Measurements from ENCODE around the gene SUFU.
"Not testable (repeated sequence)": the region's sequence is repeated elsewhere in the genome, so short reads cannot be mapped to it uniquely, and the experiment has no call there.

SUFU gene

DNA sequence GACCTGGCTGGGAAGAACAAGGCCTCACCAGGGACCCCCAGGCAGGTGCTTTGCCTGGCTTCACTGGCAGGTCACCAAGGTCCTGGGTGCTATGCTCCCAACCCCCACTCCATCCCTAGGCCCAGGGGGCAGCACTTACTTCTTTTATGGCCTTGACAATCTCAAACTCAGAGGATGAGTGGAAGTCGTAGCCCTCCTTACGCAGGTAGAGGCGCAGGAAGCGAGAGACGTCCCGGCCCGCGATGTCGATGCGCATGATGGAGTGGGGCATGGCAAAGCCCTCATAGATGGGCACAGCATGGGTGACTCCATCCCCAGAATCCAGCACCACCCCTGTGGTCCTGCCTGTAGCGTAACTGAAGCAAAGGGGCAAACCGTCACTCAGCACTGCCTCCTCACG, 19.8 kb upstream of the SUFU start:
- no peak for DNase-seq

DNA sequence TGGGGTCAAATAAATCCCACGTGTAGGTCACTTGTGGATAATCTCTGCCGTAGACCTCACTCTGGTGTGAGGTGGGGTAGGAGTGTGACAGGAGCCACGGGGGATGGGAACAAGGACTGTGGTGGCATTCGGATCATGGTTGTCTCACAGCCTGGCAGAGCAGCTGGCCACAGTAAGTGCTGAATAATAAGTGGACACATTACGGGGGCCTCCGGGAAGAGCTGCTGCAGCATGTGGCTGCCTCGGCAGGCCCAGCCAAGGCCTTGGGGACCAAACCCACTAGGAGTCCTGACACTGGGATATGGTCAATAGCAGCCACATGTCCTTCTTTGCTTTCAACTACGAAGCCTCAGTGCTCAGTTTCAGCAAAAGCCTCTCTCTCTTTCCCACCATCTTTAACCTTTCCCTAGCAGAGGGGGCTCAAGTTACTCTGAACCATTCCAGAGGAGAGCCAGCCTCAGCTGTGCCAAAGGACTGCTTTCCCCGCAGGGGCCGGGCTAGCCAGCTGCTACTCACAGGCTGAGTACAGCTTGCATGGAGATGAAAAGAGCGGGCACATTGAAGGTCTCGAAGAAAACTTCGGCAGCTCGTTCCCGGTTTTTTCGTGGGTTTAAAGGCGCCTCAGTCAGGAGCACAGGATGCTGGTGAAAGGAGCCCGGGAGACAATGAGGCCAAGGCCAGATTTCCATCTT, 18.5 kb upstream of the SUFU start:
- DNase-seq, result no peak

DNA sequence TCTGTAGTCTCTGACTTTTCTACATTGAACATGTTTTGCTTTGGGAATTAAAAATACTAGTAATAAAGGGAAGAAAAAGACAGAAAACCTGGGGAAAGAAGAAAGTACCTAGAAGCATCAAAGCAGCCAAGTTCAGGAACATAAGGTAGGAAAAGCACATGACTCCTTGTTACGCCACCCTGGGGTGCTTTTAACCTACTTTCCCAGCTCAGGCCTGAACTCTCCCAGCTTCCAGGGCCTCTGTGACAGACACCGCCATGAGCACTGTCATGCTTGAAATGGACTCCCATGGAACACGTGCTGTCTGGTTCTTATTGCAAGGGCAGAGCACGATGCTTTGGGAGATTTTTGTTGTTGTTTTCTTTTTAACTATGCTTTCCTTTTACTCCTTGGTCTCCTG, 12.6 kb upstream of the SUFU start:
- no peak for DNase-seq

DNA sequence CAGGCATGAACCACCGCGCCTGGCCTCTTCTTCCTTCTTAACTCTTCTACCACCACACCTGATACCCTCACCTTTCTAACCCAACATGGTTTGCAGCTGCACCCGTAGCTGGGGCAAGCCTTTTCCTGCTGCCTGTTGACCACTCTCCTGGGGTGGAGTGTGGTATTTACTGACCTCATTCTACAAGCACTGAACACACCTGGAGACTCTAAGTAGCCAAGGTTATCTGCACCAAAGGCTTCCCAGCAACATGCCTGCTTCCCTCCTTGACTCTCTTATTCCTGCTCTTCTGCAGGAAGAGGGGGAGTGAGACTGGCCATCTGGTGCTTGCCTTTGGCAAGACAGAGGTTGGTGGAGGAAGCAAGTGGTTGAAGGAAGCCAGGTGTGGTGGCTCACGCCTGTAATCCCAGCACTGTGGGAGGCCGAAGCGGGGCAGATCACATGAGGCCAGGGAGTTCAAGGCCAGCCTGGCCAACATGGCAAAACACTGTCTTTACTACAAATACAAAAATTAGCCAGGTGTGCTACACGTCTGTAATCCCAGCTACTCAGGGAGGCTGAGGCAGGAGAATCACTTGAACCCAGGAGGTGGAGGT, 11.3 kb upstream of the SUFU start:
- DNase-seq, result no peak

DNA sequence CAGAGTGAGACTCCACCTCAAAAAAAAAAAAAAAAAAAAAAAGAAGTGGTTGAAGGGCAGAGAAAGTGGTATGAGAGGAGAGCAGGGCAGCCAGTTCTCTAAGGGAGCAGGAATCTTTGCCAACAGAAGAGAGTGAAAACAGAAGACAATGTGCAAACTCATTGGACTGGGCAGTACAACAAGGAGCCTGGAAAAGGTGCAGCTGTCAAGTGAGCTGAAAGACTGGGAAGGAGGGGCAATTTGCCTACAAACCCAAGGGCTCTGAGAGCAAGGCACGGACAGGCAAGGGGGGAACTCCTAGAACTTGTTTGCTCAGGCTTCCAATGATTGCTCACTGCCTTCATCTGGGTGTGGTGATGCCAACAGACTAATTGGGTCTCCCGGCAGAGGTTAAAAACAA, 10.8 kb upstream of the SUFU start:
- no peak for DNase-seq

DNA sequence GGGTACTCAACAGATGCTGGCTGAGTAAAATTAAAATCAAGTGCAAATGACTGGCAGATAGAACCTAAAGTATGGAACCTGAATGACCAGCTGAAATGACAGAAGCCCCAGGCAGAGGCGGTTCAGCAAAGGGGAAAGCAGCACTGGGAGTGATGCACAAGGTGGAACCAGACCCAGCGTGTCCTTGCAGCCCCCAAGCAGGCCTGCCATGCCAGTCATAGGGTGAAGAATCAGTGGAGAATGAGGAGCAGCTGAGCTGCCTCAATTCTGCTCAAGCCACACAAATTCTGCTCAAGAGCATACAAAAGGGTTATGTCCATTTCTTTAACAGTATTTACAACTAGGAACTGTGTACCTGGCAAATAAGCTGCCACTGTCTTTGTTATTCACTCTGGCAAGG, 10.0 kb upstream of the SUFU start:
- no peak for DNase-seq

DNA sequence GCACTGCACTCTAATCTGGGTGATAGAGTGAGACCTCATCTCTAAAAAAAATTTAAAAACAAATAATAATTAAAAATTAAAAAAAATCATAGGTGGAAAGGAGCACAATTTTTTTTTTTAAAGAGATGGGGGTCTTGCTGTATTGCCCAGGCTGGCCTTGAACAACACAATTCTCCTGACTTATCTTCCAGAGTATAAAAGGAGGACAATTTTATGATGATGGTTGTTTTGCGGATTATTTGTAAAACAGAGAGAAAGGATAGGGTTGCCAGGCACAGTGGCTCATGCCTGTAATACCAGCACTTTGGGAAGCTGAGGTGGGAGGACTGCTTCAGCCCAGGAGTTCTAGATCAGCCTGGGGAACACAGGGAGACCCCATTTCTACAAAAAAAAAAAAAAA, 6.2 kb upstream of the SUFU start:
- DNase-seq, result no peak

DNA sequence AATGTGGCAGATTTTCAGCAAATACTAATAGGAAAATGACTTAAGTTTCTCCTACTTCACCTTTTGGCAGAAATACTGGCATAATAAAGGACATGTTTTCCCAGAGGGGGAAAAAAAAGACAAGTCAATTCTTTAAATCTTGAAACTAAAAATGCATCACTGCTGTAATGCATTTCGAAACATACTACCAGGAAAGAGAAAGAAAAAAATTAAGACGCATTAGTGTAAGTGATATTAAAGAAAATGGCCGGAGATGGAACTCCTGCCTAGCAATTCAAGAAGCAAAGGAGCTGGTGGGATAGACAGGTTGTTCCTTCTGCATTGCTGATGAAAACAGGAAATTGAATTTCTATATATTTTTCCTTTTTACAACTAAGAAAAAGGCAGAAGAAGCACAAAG, 4.4 kb upstream of the SUFU start:
- no peak for DNase-seq

DNA sequence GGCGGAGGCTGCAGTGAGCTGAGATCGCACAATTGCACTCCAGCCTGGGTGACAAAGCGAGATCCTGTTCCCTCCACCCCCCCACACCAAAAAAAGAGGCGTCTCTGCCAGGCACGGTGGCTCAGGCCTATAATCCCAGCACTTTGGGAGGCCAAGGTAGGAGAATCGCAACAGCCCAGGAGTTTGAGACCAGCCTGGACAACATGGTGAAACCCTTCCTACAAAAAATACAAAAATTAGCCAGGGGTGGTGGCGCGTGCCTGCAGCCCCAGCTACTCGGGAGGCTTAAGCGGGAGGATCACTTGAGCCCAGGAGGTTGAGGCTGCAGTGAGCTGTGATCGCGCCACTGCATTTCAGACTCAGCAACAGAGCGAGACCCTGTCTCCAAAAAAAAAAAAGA, 3.1 kb upstream of the SUFU start:
- not testable (repeated sequence) for DNase-seq

DNA sequence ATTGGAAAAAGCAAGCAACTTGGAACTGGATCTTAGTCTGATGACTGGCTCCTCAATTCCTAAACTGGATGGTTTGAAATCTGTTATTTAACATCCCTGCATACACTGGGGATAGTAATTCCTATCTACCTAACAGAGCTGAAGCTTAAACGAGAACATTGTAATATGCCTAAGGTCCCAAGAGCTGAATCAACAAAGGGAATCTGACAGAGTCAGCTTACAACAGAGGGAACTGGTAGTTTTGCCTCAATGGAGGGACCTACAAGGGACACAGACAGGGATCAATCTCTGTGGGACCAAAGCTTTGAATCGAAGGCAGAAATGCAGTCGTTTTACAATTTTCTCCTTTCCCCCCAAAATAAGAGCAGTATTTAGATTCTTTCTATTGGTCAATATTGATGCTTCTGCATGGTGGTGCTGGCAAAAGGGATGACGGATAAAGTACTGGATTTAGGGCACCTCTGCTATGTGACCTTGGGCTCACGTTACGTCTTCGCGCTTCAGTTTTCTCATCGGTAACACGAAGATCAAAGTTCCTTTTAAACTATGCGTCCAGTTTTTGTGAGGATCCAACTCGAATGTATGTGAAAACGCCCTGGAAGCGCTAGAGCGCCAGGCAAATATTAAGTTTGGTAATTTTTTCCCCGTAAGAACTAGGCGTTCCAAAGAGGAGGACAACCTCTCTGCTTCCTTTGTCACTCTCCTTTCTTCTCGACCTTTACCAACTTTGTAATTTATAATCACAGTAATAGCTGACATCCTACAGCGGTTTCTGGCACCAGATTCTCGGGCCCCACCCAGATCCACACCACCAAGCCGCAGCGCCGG, 2.4 kb upstream of the SUFU start:
- no peak for DNase-seq

DNA sequence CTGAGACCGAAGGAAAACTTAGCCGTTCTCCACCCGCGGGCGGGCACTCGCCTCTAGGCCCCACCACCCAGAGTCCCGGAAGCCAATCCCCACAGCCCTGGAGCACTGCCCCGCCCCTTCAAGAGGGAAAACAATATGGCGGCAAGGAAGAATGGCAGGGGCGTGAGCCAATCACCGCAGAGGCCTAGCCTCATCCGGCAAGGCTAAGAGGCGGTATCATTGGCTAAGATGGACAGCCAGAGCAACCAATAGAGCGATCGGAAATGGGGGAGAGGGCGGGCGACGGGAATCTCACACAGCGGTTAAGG, 1.8 kb upstream of the SUFU start:
- peak; percentile 77 to 95 for DNase-seq

DNA sequence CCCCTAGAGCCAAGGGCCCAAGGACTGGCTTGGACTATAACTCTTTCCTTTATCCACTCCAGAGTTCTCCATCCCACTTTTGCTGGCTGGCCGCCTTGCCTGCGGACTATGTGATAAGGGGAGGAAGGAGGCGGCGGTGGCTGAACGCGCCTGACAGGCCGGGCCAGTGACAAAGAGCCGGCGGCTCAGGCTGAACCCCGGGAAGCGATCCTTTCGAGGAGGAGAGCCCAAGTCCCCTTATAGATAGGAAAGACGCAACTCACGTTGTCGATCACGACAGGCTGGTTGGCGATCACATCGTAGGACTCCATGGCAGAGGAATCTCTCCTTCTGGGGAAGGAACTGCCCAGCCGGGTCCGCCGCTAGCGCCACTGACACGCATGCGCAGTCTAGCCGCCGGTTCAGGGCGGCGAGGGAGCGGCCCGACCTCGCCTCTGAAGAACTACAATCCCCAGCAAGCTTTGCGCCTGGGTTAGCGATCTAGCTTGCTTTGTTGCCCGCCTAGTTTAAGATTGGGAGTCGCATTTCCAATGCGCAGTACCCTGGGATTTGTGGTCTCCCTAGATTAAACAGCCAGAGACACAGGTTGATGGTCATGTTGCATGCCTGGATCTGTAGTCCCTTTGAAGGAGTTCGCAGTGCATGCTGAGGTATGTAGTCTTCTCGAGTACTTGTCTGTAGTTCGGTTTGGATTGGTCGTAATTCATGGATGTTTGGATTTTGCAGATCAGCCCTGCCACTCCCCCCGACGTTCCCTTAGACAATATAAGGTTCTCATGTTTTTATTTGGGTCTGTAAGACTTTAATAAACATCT, 1.2 kb upstream of the SUFU start, which contains the start of gene ACTR1A:
Gene ACTR1A, minus strand, starts transcription at position 376 of the 815 bp plus-strand sequence. Its CDS starts 65 bp downstream, at position 311.
- DNase-seq, result peak; percentile 77 to 85

DNA sequence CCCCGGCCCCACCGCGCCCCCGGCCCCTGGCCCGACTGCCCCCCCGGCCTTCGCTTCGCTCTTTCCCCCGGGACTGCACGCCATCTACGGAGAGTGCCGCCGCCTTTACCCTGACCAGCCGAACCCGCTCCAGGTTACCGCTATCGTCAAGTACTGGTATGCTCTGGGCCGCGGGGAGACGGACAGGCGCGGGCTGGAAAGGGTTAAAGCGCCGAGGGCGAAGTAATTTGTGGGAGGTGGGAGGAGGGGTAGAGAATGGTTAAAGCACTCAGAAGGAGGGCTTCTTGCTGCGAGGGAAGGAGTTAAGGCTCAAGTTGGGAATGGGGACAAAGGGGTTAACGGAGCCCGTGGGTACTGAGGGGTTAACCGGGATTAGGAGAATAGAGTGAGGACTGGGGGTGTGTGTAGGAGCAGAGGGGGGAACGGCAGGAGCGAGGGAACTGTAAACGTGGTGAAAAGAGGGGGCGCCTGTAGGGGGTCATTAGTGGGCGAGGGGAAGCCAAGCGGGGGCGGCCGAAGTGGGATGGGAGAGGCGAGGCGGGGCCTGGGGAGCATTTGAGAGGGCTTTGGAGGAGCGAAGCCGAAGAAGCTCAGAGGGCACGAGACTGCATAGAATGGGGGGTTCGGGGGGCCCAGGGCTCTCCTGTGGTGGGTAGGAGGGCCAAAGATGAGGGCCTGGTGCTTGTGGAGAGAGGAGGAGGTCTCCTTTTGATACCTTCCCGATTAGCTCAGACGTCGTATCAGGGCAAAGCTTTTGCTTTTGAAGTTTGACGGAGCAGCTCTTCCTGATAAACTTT, 605 bp downstream of the SUFU start:
- DNase-seq, result no peak

DNA sequence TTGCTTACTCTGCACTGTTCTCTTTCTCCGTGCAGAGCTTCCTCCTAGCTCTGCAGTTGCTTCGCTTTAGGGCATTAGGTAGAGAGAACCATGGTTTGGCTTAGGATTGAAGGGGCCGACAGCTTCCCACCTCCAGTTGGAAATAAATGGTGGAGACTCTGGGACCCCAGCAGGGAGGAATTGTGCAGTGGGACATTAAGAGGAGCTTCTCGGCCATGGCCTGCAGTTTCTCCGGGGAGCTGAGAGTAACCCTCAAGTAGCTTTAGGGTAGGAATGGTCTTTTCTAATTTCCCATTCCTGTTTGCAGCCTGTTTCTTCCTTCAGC, 1.2 kb downstream of the SUFU start:
- no peak for DNase-seq

DNA sequence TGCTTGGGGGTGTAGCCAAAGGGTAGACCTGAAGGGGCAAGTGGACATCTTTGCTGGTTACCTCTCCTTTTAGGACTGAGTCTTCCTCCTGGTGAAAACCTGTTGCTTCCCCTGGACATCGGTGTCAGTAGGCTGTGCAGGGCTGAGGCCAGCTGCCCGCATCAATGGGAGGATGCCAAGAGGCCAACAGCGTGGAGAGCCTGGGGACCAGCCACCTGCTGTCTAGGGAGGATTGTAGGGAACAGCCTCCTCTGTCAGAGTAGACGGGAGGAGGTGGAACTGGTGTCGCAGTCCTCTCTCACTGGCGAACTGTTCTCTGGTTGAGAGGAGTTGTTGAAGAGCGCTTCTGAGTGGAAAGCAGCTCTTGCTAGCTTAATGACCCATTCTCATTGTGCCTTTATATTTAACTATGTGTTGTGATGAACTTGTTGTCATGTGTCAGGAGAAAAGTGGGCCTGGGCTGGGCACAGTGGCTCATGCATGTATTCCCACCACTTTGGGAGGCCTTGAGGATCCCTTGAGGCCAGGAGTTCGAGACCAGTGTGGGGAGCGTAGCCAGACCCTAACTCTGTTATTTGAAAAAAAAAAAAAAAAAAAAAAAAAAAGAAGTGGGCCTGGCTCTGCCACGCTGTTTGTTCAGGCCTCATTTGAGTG, 1.8 kb downstream of the SUFU start:
- peak; percentile 19 to 26 for DNase-seq

DNA sequence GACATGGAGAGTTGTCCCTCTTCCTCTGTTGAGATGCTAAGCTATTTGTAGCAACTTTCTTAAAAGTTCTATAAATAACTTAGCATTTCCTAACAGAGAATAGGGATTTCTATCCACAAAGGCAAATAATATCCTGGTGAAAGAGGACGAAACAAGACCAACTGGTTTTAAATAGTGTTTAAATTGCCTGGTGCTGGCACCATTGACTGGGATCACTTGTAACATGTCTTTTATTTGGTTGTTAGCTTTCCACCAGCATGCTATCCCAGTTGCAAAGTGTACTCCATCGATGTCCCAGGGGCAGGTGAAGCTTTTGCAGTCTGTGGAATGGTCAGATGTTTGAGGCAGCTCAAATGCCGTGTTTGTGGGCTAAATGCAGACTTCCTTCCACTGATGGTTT, 3.7 kb downstream of the SUFU start:
- DNase-seq, result no peak

DNA sequence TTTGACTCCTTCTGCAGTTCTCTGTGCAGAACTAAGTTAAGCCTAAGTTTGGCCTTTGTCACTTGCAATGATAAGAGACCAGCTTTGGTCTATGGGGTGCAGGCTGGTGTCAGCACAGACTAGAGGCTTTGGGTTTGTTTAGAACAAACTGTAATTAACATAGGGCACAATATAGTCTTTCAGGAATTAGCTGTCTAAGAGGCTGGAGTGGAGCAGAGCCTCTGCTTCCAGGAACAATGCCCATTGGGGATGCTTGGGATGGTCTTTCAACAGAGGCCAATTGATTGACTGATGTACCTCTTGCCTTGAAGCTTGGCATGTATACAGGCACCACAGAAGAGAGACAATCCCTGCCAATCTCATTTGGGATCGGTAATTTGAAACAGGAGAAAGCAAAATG, 4.7 kb downstream of the SUFU start:
- no peak for DNase-seq

DNA sequence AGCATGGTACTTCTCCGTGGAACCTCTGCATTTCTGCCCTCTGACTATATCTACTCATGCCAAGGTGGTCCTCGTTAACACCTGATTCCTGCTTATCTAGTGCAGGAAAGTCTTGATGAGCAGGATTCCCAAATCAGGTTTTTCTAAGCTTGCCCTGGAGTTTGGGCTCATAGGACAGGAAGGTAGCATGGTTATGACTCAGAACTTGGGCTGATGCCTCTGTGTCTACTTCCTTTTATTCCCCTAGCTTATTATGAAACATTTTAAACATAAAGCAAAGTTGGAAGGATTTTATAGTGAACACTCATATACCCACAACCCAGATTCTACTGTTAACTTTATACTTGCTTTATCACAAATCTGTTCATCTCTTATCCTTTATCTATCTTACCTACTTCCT, 5.6 kb downstream of the SUFU start:
- DNase-seq, result no peak

DNA sequence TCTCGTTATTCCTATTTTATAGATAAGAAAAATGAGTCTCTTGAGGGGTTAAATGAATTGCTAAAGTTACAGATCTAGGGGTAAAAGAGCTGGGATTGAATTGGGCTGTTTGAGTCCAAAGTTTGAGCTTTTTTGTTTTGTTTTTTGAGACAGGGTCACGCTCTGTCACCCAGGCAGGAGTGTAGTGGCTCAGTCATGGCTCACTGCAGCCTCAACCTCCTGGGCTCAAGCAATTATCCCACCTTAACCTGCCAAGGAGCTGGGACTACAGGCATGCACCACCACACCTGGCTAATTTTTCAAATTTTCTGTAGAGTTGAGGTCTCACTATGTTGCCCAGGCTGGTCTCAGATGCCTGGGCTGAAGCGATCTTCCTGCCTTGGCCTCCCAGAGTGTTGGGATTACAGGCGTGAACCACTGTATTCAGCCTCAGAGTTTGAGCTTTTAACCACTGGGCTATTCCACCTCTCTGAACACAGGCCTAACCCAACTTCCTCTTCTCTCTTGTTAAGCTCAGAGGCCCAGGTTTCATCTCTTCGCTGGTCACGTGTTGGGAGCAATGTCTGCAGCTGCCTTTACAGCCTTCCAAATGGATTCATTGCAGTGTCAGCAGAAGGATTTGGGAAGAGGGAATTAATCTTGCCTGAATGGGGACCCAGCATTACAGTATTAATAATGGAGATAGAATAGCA, 8.0 kb downstream of the SUFU start:
- no peak for DNase-seq

DNA sequence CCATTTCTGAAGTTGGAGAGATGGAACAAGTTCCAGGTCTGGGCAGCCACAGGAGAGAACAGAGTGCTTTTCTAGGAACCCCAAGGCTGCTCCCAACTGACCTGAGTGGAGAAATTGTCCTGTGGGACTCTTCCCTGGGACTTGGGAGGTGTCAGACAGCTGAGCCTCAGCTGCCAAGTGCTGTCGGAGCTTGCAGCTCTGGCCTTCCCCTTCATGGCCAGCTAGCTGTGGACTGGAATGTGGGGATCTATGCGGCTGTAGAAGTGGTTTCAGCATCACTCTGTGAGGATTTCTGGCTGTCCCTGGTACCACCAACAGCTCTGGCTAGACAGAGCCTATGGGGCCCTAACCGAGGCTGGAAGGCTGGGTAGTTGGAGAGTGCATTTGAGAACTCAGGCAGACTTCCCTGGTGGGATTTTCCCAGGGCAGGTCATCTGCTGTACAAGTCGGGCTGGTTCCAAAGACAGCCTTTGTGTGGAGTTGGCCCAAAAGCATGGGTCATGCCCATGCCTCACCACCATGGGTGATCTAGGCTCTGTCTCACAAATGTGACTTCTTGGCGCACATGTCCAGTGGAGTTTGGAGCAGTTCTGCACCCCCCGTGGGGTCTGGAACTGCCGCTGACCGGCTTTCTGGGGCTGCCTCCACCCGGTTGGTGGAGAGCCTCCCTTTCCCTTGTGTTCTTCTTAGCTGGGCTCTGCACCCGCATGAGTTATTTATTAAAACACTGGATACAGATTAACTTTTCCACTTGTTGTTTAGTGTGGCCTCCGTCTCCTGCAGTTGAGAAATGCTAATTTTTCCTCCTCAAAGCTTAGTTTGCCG, 10.9 kb downstream of the SUFU start:
- DNase-seq, result no peak

DNA sequence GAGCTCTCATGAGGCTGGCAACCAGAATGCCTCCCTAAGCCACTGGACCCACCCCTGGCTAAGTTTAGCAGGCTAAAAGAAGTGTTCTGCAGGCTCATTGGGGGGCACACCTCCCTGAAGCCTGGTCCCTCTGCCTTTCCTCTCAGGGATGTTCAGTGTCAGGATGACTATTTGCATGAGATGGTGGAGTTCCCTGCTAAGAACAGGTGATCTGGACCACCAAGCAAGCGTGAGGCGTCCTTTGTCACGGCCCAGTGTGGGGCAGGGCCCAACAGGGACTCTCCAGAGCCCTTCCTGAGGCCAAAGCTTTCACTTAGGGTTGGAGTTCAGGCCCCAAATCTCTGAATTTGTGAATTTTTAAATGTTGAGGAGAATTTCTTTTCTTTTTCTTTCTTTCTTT, 12.0 kb downstream of the SUFU start:
- no peak for DNase-seq
